ENCODE results near the gene SMC5. TPM values are rescaled to one million over a fixed set of nuclear protein-coding genes. Genes with fewer than 3 reads are reported as not detected.
A peak's percentile ranks its signal among the peaks of the same experiment; 100 is the strongest.
"Not testable (repeated sequence)": the region's sequence is repeated elsewhere in the genome, so short reads cannot be mapped to it uniquely, and the experiment has no call there.

Gene SMC5
- total RNA-seq, 4 donors from 2014 or later, result 23.4 to 74.4 (median 39.7) TPM

DNA sequence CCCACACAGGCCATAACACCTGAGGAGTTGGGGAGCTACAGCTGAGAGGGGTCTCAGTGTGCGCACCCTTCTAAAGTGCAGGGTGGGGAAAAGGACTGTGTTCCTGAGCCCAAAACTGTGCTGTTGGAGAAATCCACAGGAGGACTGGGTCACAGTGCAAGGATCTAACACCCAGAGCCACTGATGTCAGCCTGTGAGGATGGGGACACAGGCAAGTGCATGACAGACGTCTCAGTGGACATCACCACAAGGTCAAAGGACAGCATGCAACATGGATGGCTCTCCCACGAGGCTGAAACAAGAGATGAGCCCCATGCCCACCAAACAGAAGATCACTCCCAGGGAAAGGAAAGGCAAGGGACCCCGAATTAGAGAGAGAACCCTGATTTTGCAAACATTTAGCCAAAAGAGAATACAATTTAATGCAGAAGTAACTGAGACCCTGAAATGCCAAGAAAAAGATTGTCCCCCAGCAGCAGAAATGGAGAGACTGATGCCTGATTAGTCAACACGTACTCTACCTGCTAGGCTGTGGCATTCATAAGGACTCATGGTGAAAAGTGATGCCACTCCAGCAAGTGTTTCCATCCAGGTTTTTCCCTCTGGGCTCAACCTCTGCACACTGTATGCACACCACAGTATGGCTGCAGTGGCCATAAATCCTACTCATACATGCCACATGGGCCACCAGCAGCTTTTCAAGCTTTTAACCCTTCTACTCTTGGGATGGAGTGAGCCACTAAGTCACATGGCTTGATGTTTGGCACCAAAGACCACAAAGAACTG lies 141.5 kb downstream of the SMC5 start:
- H3K9me3 ChIP-seq, result no peaks in the 10 kb centered on the region
- no peaks in the 10 kb centered on the region for H3K36me3 ChIP-seq
- WGBS, 2 donors (ENCODE audit: low coverage in 1 of 2), result 86 to 93% methylated on average over 2 of the region's 5 CpGs
- no peaks in the 10 kb centered on the region for H3K27me3 ChIP-seq
- H3K4me1 ChIP-seq, result peaks cover 32 to 100% (median 58%) of the 10 kb centered on the region in 3 donors
- peak overlapping the region in 2 of 4 donors; percentile 3 to 55 for H3K27ac ChIP-seq
- TF ChIP-seq, protein P1, sequence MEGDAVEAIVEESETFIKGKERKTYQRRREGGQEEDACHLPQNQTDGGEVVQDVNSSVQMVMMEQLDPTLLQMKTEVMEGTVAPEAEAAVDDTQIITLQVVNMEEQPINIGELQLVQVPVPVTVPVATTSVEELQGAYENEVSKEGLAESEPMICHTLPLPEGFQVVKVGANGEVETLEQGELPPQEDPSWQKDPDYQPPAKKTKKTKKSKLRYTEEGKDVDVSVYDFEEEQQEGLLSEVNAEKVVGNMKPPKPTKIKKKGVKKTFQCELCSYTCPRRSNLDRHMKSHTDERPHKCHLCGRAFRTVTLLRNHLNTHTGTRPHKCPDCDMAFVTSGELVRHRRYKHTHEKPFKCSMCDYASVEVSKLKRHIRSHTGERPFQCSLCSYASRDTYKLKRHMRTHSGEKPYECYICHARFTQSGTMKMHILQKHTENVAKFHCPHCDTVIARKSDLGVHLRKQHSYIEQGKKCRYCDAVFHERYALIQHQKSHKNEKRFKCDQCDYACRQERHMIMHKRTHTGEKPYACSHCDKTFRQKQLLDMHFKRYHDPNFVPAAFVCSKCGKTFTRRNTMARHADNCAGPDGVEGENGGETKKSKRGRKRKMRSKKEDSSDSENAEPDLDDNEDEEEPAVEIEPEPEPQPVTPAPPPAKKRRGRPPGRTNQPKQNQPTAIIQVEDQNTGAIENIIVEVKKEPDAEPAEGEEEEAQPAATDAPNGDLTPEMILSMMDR (IDR thresholded peaks at IDR 0.05), result no peak
- TF ChIP-seq POLR2AphosphoS5 (IDR thresholded peaks at IDR 0.05) (no peak), EP300 (IDR thresholded peaks at IDR 0.05) (no peak), POLR2A (IDR thresholded peaks at IDR 0.05) (no peak)
- ATAC-seq, result no peak
- H3K4me3 ChIP-seq, result peak overlapping the region in 1 of 2 donors; percentile 7

DNA sequence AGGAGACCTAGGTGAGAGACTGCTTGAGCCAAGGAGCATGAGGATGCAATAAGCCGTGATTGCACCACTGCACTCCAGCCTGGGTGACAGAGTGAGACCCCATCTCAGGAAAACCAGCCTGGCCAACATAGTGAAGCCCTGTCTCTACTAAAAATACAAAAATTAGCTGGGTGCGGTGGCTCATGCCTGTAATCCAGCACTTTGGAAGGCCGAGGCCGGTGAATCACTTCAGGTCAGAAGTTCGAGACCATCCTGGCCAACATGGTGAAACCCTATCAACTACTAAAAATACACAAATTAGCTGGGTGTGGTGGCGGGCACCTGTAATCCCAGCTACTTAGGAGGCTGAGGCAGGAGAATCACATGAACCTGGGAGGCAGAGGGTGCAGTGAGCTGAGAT lies 142.5 kb downstream of the SMC5 start:
- peaks cover 32 to 100% (median 68%) of the 10 kb centered on the region in 3 donors for H3K4me1 ChIP-seq
- H3K27ac ChIP-seq, H3K9me3 ChIP-seq, H3K36me3 ChIP-seq, ATAC-seq, H3K4me3 ChIP-seq, H3K27me3 ChIP-seq: not testable (repeated sequence)
- 92 to 100% methylated on average over 1 to 6 of the region's 6 CpGs for WGBS, 2 donors (ENCODE audit: low coverage in 1 of 2)

DNA sequence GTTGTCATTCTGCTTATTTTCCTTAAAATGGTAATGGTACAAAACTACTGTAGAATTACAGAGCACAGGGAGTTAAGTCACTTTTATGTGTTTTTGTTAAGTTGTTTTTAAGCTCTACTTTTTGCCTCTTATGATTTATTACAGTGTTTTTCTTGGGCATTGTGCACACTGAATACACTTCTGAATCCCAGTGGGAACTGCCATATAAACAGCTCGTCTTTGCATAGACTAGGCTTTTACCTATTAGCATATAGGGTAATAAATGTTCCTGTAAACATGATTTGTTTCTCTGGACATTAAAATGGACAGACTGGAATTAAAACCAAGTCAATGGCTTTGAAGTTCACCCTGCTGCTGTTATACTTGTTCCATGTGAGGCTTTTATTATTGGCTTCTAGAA lies 143.4 kb downstream of the SMC5 start:
- WGBS, 2 donors (ENCODE audit: low coverage in 1 of 2), result 0 to 35% methylated on average over 1 of the region's 1 CpG
- peaks cover 40 to 100% (median 64%) of the 10 kb centered on the region in 3 donors for H3K4me1 ChIP-seq
- TF ChIP-seq, protein P1 (IDR thresholded peaks at IDR 0.05), result no peak
- TF ChIP-seq POLR2AphosphoS5 (IDR thresholded peaks at IDR 0.05), result no peak
- TF ChIP-seq POLR2A (IDR thresholded peaks at IDR 0.05), result no peak
- no peak for TF ChIP-seq EP300 (IDR thresholded peaks at IDR 0.05)
- peaks cover 0 to under 1% of the 10 kb centered on the region in 2 donors for H3K36me3 ChIP-seq
- peak overlapping the region in 1 of 2 donors; percentile 98 for H3K4me3 ChIP-seq
- peak overlapping the region in 1 of 4 donors; percentile 77 for H3K27ac ChIP-seq
- no peak for ATAC-seq
- H3K9me3 ChIP-seq, result no peaks in the 10 kb centered on the region
- H3K27me3 ChIP-seq, result no peaks in the 10 kb centered on the region

DNA sequence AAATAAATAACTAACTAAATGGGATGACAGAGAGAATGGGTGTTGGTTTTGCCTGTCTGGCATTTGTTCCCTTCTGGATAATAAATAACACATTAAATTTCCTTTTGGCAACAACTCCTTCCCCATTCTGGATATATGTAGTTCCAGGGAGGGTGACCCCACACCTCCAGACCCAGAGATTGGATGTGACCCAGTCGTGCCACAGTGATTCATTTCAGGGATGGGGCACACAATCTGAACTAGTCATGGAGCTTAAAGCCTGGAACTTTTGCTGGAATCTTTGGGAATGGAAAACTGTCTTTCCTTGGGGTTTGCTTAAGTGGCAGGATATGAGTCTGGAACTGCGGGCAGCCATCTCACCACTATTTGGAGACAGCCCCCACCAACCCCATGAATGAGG lies 144.4 kb downstream of the SMC5 start:
- 69 to 75% methylated on average over 2 of the region's 2 CpGs for WGBS, 2 donors (ENCODE audit: low coverage in 1 of 2)
- peaks cover 41 to 100% (median 64%) of the 10 kb centered on the region in 3 donors for H3K4me1 ChIP-seq
- H3K36me3 ChIP-seq, result peaks cover 0 to 10% of the 10 kb centered on the region in 2 donors
- no peaks in the 10 kb centered on the region for H3K27me3 ChIP-seq
- H3K27ac ChIP-seq, result peak overlapping the region in 3 of 4 donors; percentile 69 to 77 (median 69)
- no peak for ATAC-seq
- no peaks in the 10 kb centered on the region for H3K9me3 ChIP-seq
- no peak for TF ChIP-seq EP300 (IDR thresholded peaks at IDR 0.05)
- no peak for TF ChIP-seq POLR2A (IDR thresholded peaks at IDR 0.05)
- TF ChIP-seq, protein P1 (IDR thresholded peaks at IDR 0.05), result no peak
- TF ChIP-seq POLR2AphosphoS5 (IDR thresholded peaks at IDR 0.05), result no peak
- peak overlapping the region; percentile 11 to 98 for H3K4me3 ChIP-seq

DNA sequence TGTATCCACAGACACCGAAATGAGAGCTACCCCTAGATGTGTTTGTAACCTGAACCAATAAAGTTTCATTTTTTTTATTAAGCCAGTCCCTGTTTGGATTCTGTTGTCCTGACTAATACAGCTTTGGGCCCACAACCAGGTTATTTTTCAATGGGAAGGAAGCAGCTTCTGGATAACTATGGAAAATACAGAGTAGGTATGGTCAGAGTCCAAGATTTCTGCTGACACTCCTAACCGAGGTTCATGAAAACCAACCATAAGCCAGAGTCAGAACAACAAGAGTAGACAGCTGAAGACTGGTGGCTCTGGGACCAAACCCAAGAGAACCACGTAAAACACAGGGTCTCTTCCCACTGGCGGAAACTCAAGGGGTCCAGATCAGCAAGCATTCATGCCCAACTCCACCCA lies 144.8 kb downstream of the SMC5 start:
- Histone ChIP-seq H3K36me3 (peaks cover 0 to 11% of the 10 kb centered on the region in 2 donors), H3K4me3 (peak overlapping the region; percentile 11 to 98), H3K4me1 (peaks cover 39 to 100% (median 64%) of the 10 kb centered on the region in 3 donors), H3K9me3 (no peaks in the 10 kb centered on the region), H3K27me3 (no peaks in the 10 kb centered on the region), H3K27ac (peak overlapping the region in 3 of 4 donors; percentile 69 to 77 (median 69))
- TF ChIP-seq POLR2A (IDR thresholded peaks at IDR 0.05), result no peak
- TF ChIP-seq, protein P1 (IDR thresholded peaks at IDR 0.05), result no peak
- TF ChIP-seq POLR2AphosphoS5 (IDR thresholded peaks at IDR 0.05), result no peak
- TF ChIP-seq EP300 (IDR thresholded peaks at IDR 0.05), result no peak
- whole genome bisulfite sequencing, 2 donors (ENCODE audit: low coverage in 1 of 2), result 22 to 43% methylated on average over 4 of the region's 4 CpGs
- ATAC-seq, result no peak
